ENCODE results near the gene RABAC1. TPM values are rescaled to one million over a fixed set of nuclear protein-coding genes. Genes with fewer than 3 reads are reported as not detected.

The RABAC1 gene
- total RNA-seq, 1 donor from 2014 or later, result 133 TPM

DNA sequence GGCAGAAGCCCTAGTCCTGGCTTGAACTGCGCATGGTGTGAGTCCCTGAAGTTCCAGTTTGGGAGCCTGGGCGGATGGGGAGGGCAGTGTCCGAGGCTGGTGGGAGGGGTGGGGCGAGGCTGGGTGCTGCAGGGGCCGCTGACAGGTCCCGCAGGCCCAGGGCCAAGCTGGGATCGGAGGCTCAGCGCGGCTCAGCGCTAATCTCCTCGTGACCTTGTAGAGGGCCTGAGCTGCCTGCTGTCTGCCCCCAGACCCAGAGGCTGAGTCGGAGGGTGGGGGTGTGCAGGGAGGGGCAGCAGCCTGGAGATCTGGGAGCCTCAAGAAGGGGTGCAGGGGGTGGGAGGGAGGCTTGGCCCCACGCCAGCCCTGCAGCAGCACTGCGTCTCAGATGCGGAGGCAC lies 31.9 kb upstream of the RABAC1 start:
- intact Hi-C loops (cut with DNase I), result loop anchor here (5.0 kb wide), 1 partner anchor 1736 kb away; no protein-coding TSS in a partner anchor
- ATAC-seq, result no peak

DNA sequence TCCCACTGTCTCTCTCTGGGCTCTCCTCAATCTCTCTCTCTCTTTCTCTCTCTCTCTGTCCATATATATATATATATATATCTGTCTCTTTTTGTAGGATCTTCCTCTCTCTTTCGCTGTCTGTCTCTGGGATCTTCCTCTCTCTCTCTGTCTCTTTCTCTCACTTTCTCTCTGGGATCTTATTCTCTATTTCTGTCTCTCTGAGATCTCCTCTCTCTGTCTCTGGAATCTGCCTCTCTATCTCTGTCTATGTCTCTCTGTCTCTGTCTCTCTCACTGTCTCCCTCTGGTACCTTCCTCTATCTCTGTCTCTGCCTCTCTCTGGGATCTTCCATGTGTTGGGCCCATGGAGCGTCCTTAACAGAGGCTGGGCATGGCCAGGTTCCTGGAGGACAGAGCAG lies 31.5 kb upstream of the RABAC1 start:
- intact Hi-C loops (cut with DNase I), result loop anchor here (5.0 kb wide), 1 partner anchor 1737 kb away; no protein-coding TSS in a partner anchor

More for the DNA sequence above, 31.9 kb upstream of the RABAC1 start:
- DNase-seq (ENCODE audit: low spot score), result no peak

DNA sequence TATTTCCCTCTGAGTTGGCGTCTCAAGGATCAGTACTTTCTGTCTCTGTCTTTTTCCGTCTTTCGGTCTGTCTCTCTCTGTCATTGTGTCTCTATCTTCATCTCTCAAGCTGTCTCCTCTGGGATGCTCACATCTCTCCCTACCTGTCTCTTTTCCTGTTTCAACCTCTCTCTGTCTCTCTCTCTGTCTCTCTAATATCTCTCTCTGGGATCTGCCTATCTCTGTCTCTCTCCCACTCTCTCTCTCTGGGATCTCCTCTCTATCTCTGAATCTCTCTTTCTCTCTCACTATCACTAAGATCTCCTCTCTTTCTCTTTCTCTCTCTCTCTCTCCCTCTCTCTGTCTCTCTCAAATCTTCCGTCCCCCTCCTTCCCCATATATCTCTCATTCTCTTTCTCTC lies 30.9 kb upstream of the RABAC1 start:
- DNase-seq (ENCODE audit: low spot score) (no peak), ATAC-seq (no peak)
- intact Hi-C loops (cut with DNase I), result loop anchor here (5.0 kb wide), 1 partner anchor 1737 kb away; no protein-coding TSS in a partner anchor

More for the DNA sequence above, 31.5 kb upstream of the RABAC1 start:
- no peak for ATAC-seq
- no peak for DNase-seq (ENCODE audit: low spot score)

DNA sequence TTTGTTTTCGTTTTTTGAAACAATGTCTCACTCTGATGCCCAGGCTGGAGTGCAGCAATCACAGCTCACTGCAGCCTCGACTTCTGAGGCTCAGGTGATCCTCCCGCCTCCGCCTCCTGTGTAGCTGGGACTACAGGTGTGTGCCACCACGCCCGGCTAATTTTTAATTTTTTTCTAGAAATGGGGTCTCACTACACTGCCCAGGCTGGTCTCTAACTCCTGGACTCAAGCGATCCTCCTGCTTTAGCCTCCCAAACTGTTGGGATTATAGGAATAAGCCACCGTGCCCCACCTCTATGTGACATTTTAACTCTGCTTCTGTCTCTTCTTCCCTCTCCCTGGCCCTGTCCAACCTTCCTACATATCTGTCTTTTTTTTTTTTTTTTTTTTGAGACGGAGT lies 29.8 kb upstream of the RABAC1 start:
- ATAC-seq (no peak), DNase-seq (ENCODE audit: low spot score) (no peak)
- intact Hi-C loops (cut with DNase I), result no loop called here

DNA sequence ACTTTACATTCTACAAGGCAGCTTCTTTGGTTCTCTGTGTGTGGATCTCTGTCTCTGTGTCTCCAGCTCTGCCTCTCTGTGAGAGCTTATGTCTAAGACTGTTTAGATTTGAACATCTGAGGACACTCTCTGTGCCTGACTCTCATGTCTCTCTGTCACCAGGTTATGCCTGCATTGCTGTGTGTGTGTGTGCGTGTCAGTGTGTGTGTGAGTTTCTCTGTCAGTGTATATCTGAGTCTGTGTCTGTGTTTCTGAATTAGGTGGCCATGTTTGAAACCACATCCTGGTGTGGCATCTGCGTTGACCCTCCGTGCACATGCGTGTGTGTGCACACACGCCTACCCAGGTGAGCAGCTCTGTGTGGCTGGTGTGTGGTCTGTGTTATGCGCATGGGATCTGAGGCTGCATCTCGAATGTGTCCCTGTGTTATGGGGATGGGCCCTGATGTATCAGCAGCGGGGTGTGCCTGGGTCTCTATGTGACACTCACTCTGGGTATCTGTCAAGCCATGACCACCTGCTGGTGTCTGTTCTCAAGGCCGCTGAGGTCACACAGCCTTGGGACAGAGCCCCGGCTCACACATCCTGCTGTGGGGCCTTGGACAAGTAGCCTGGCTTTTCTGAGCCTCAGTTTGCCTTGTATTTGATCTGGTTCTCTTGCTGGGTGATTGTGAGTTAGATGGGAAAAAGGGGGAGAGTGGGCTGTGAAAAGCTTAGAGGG lies 28.2 kb upstream of the RABAC1 start:
- ATAC-seq, result no peak
- intact Hi-C loops (cut with DNase I), result no loop called here
- no peak for DNase-seq (ENCODE audit: low spot score)

DNA sequence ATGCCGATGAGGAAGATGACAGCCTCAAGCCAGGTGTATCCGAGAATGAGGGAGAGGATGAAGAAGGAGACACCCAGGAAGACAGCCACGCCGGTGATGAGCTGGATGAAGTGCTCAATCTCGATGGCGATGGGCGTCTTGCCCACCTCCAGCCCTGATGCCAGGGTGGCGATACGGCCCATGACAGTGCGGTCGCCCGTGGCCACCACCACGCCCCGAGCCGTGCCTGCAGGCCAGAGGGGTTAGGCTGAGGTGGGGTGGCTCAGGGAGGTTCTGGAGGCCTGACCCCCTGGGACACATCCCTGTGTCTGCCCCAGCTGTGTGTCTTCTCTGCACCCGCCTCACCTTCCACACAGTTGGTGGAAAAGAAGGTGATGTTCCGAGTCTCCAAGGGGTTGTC lies 25.8 kb upstream of the RABAC1 start:
- DNase-seq (ENCODE audit: low spot score) (no peak), ATAC-seq (no peak)
- intact Hi-C loops (cut with DNase I), result no loop called here

DNA sequence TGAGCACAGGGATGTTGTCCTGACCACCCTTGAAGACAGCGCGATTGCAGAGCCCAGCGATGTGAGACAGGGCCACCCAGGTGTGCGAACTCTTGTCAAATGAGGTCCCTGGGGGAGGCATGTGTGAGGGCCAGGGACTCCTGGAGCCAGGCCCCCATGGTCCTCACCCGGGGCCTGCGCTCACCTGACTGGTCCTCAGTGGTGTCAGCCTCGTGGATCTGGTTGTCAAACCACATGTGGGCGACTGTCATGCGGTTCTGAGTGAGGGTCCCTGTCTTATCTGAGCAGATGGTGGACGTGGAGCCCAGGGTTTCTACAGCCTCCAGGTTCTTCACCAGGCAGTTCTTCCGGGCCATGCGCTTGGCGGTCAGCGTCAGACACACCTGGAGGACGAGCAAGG lies 22.6 kb upstream of the RABAC1 start:
- ATAC-seq (no peak), DNase-seq (ENCODE audit: low spot score) (no peak)
- intact Hi-C loops (cut with DNase I), result no loop called here

DNA sequence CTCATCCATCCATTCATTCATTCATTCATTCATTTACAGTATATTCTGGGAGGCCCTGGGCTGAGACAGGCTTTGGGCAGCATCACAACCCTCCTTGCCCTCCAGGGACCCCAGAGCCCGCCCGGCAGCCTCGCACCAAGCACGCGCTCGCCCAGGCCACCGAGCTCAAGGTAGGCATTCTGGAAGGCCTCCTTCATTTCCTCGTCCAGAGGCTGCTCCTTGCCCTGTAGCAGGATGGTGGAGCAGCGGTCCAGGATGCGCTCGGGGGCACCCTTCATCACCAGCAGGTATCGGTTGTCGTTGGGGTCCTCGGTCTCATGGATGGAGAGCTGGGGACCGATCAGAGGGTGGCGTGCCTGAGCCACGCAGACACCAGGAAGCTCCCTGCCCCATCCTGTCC lies 19.3 kb upstream of the RABAC1 start:
- intact Hi-C loops (cut with DNase I), result no loop called here
- ATAC-seq, result no peak
- DNase-seq (ENCODE audit: low spot score), result no peak

DNA sequence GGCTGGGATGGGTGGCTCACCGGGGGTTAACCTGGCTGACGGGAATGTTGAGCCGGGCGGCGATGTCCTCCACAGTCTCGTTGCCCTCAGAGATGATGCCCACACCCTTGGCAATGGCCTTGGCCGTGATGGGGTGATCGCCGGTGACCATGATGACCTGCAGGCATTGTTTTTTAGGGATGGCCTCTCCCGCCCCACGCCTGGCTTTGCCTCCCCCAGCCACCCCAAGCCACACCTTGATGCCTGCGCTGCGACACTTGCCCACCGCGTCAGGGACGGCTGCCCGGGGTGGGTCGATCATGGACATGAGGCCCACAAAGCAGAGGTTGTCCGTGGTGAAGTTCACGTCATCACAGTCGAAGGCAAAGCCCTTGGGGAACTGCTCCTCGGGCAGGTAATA lies 18.8 kb upstream of the RABAC1 start:
- DNase-seq (ENCODE audit: low spot score) (no peak), ATAC-seq (no peak)
- intact Hi-C loops (cut with DNase I), result no loop called here

DNA sequence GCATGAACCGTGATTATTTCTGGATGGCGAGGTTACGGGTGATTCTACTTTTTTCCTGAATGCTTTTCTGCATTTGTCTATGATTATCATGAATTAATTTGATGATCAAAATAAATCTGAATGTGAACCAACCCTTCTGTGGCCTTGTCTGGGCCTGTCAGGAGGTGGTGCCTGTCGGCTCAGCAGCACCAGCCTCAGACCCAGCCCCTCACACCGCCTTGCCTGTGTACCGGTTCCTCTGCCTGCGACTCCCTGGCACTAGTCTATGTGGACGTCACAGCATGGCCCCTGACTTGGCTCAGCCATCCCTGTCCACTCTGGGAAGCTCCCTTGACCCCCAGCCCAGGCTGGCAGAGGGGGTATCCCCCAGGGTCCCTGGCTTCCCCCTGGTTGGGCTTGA lies 15.5 kb upstream of the RABAC1 start:
- intact Hi-C loops (cut with DNase I), result no loop called here
- DNase-seq (ENCODE audit: low spot score) (no peak), ATAC-seq (no peak)

DNA sequence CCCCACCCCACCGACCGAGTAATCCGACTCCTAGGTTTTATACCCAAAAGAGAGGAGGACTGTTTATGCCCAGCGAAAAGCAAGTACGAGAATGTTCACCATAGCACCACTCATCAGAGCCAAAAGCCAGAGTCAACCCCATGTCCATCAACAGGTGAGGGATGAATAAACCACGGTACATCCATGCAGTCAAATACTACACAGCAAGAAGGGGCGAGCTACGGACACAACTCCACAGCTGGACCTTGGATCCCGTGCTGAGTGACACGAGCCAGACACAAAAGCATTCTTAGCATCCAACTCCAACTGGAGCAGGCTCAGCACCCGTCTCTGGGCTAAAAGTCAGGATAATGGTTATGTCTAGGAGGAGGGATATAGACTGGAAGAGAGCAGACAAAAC lies 12.2 kb upstream of the RABAC1 start:
- DNase-seq (ENCODE audit: low spot score), result no peak
- no peak for ATAC-seq
- intact Hi-C loops (cut with DNase I), result no loop called here

DNA sequence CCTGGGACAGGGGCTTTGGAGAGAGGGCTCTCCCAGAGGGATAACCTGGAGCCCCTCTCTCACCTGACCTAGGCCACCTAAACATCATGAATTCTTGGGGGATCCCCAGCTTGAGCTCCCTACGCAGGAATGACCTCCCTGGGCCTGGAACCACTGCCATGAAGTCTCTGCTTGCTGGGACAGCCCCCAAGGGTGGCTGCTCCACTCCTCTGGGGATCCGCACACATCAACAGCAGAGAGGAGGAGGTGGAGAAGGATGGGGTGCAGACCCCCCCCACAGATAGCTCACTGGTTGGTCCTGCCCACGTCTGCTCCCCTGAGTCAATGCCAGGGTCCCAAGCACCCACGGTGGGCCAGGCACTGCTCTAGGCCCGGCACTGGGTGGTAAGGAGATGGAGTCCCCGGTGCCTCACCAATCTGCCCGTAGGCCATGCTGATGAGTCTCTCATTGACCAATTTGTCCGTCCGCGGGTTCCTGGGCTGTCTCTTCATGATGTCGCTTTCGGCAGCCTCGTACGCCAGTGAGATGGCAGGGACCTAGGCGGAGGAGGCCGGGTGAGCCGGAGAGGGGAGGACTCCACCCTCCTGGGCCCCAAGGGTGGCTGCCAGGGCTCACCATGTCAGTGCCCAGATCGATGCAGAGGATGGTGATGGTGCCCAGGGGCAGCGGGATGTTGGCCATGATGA lies 10.8 kb upstream of the RABAC1 start:
- ATAC-seq, result no peak
- intact Hi-C loops (cut with DNase I), result no loop called here
- DNase-seq (ENCODE audit: low spot score), result no peak

DNA sequence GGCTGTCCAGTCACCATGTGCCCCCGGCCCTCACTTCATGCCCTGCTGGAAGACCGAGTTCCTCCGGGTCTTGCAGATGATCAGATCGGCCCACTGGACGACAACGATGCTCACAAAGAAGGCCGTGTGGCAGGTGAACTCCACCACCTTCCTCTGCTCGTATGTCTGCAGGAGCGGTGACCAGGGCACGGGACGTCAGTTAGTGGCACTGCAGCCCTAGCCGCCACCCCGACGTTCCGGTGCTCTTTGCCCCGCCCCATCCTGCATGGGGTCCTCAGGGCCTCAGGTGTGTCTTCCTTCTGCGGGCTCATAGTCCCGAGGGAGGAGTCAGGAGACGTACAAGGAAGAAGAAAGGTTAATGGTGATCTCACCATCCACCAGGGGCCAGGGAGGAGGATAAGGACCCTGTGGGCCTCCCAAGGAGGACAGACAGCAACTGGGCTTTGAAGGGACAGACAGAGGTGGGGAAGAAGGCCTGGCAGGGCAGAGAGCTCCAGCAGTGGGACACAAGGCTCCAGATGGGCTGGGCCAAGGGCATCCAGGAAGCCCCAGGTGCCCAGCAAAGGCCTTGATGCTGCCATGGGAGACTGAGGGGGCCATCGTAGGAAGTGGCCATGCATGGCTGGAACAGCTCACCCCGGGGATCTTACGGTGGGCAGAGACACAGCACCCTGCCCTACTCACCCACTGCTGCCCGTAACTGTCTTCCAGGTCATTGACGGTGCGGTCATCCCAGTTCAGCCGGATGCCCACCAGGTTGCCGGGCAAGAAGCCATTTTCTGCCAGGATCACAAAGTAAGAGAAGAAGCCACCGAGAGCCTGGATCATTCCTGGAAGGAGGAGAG lies 9.9 kb upstream of the RABAC1 start:
- DNase-seq (ENCODE audit: low spot score) (no peak), ATAC-seq (no peak)
- intact Hi-C loops (cut with DNase I), result no loop called here

DNA sequence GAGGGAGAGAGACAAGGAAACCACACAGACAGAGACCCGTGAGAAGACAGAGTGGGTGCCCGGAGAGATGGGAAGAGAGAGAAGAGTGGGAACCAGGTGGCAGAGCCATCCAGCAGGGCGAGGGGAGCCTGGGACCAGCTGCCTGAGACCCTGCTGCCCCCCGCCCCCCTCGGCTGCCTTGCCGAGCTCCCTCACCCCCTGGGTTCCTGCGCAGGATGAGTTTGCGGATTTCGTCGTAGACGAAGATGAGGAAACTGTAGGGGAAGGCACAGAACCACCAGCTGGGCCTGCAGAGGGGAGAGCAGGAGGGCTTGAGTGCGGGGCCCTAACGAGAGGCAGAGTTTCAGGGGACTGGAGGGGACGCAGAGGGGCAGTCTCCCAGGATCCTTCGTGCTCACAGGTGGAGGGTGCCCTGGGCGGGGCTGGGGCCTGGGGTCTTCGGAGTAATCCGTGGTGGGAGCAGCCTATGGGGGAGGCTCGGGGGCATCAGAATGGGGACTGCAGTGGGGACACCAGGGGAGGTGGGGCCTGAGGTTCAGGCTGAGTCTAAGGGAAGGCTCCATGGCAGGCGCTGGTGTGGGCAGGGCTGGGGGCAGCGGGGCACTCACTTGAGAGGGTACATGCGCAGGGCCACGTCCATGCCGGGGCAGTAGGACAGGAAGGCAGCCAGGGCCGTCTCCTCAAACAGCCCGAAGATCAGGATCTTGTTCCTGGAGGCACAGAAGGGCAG lies 8.1 kb upstream of the RABAC1 start:
- DNase-seq (ENCODE audit: low spot score) (no peak), ATAC-seq (no peak)
- intact Hi-C loops (cut with DNase I), result no loop called here

DNA sequence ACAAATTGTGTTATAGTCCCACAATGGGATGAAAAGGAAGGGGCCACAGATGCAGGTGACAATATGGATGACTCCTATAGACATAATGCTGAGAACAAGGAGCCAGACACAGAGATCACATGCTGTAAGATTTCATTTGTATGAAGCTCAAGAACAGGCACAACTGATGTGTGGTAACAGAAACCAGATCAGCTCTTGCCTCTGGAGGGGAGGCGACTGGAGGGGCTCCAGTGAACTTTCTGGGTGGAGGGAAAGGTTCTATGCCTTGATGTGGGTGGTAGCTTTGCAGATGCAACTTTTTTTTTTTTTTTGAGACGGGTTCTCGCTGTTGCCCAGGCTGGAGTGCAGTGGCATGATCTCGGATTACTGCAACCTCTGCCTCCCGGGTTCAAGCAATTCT lies 6.0 kb upstream of the RABAC1 start:
- intact Hi-C loops (cut with DNase I), result no loop called here
- ATAC-seq (no peak), DNase-seq (ENCODE audit: low spot score) (no peak)

DNA sequence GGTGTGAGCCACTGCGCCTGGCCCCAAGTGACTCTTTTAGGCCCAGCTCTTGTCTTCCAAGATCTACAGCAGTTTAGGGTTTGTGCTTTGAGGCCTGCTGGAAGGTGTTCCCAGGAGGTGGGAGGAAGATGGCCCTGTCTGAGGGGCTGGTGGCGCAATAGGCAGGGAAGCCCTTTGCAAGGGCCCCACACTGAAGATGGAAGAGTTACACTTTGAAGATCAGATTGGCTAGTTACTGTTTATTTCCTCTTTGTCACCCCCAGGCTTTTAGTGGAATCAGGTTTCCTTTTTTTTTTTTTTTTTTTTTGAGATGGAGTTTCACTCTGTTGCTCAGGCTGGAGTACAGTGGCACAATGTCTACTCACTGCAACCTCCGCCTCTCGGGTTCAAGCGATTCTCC lies 1.9 kb upstream of the RABAC1 start:
- intact Hi-C loops (cut with DNase I), result loop anchor here (5.0 kb wide), 1 partner anchor 399 kb away; no protein-coding TSS in a partner anchor
- no peak for ATAC-seq
- no peak for DNase-seq (ENCODE audit: low spot score)

DNA sequence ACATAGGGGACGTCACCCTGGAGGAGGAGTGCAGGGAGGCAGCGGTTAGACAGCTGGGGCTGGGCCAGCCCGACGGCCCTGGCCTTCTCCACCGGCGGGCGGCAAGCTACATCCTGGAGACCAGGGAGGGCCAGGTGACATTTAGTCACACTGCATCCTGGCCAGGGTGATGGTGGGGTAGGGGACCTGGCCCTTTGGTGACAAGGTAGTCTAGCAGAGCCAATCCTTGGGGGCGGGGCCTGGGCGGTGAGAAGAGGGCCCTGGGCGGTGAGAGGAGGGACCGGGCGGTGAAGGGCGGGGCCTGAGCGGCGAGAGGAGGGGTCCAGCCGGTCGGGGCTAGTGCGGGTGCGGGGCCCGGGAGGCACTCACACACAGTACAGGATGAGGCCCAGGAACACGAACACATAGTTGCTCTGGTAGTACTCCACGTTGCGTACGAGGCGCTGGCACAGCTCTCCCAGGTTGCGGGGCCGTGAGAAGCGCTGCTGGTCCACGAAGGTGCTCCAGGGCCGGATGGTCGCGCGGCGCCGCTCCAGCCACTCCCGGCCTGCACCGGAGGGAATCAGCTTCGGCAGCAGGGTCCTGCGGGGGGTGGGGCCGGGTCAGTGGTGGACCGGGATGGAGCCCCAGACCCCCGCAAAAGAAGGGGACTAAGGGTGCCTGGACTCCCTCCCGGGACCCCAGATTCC lies 610 bp downstream of the RABAC1 start:
- ATAC-seq, result peak; percentile 93
- peak; percentile 93 for DNase-seq (ENCODE audit: low spot score)
- intact Hi-C loops (cut with DNase I), result no loop called here

DNA sequence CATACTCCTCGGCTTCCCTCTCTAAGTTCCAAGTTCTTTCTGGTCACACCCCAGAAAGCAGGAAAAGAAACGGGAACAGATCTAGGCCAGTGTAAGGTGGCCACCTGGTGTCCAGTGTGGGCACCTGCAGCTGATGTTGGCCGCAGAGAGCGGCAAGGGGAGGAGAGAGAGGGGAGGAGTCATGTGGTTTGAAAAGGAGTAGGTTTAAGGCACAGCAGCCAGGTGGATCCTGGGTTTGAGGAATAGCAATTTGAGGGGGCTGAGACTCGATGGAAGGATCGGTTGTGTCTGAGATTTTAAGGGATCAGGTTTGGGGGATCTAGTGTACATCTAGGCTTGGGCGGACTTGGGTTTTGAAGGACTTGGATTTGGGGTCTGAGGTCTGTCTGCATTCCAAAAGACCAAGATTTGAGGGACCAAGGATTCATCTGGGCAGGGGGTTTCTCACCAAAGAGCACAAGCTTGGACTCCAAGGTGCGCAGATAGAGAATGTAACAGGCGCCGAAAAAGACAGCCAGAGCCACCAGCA lies 1.2 kb downstream of the RABAC1 start:
- DNase-seq (ENCODE audit: low spot score) (no peak), ATAC-seq (peak; percentile 65)
- intact Hi-C loops (cut with DNase I), result no loop called here

All from sciatic nerve (tissue), 2 donors.